Measurements from ENCODE around the gene RABGGTA.
A peak's percentile ranks its signal among the peaks of the same experiment; 100 is the strongest.

The RABGGTA gene

GRCh38 chr14:24271134-24271833, at the start of gene RABGGTA:
TSS of gene RABGGTA (minus strand) at chr14:24271597. CDS start at chr14:24271115, 482 bp downstream.
- peak; percentile 86 to 88 for DNase-seq

GRCh38 chr14:24317141-24317928, 45.9 kb upstream of the RABGGTA start:
- DNase-seq, result no peak

GRCh38 chr14:24316597-24316950, 45.2 kb upstream of the RABGGTA start:
- no peak for DNase-seq

GRCh38 chr14:24315807-24316596, 44.6 kb upstream of the RABGGTA start:
- DNase-seq, result no peak

- DNase-seq, result no peak
Observed at GRCh38 chr14:24315243-24315806, 43.9 kb upstream of the RABGGTA start.

GRCh38 chr14:24314377-24315193, 43.2 kb upstream of the RABGGTA start:
- no peak for DNase-seq

- DNase-seq, result no peak
Observed at GRCh38 chr14:24313913-24314312, 42.5 kb upstream of the RABGGTA start.

GRCh38 chr14:24312736-24313507, 41.5 kb upstream of the RABGGTA start:
- no peak for DNase-seq

GRCh38 chr14:24311837-24312615, 40.6 kb upstream of the RABGGTA start:
- no peak for DNase-seq

GRCh38 chr14:24310646-24311604, 39.5 kb upstream of the RABGGTA start, which contains the start of gene LTB4R:
TSS of gene LTB4R (plus strand) at chr14:24311502. CDS start at chr14:24315652, 4,150 bp downstream.
- peak; percentile 65 to 66 for DNase-seq

GRCh38 chr14:24310265-24310645, 38.9 kb upstream of the RABGGTA start:
- no peak for DNase-seq

GRCh38 chr14:24309538-24310264, 38.3 kb upstream of the RABGGTA start, which contains the start of gene LTB4R2:
TSS of gene LTB4R2 (plus strand) at chr14:24310140. CDS start at chr14:24310665, 525 bp downstream.
- DNase-seq, result no peak

- DNase-seq, result no peak
Observed at GRCh38 chr14:24308342-24309124, 37.1 kb upstream of the RABGGTA start.

GRCh38 chr14:24307575-24308341, 36.4 kb upstream of the RABGGTA start, which contains the start of gene CIDEB:
TSS of gene CIDEB (minus strand) at chr14:24307977. CDS start at chr14:24307858, 119 bp downstream.
- peak; percentile 68 to 70 for DNase-seq

- no peak for DNase-seq
Observed at GRCh38 chr14:24307156-24307574, 35.8 kb upstream of the RABGGTA start.

- no peak for DNase-seq
Observed at GRCh38 chr14:24304019-24304387, 32.6 kb upstream of the RABGGTA start.
